PC-3 (cell line): ENCODE measurements around the gene SYT7.

Source experiments
- EZH2 ChIP-seq: fragments of 300-600 bp; sonication (generic); IDR thresholded peaks from one replicate; pipeline ENCODE4 v1.6.1; 2017; ENCODE audit warnings: antibody characterized with exemption, mild to moderate bottlenecking, low read length; ENCODE audit not compliant: unreplicated experiment
- EZH2phosphoT487 ChIP-seq: fragments of 300-600 bp; sonication (generic); IDR thresholded peaks from 2 replicates; pipeline ENCODE4 v1.6.1; 2018; ENCODE audit warnings: mild to moderate bottlenecking, antibody characterized with exemption, low read length, borderline replicate concordance
- TF ChIP-seq, protein P1 (sequence below): fragments of 300-600 bp; sonication (generic); conservative IDR thresholded peaks from 2 replicates; pipeline ENCODE4 v1.5.1; 2017; ENCODE audit warnings: antibody characterized with exemption, low read depth, mild to moderate bottlenecking, low read length

DNA sequence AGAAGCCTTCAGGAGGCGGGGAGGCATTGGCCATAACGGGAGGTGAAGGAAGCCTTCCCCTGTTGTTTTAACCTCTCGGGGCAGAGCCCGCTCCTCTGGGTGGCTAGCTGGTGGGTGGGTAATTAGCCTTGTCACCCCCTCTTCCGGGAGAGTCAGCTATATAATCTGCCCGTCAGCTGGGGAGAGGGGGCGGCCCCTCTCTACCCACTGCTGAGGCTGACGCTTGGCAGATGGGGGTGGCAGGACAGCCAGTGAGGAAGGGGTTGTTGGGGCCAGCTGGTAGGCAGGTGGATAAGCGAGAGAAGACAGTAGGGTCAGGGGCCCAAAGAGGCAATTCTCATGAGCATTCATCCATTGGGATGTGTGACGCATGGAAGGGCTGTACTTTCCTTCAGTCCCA is 33.0 kb upstream of the SYT7 start:
- TF ChIP-seq, protein P1, sequence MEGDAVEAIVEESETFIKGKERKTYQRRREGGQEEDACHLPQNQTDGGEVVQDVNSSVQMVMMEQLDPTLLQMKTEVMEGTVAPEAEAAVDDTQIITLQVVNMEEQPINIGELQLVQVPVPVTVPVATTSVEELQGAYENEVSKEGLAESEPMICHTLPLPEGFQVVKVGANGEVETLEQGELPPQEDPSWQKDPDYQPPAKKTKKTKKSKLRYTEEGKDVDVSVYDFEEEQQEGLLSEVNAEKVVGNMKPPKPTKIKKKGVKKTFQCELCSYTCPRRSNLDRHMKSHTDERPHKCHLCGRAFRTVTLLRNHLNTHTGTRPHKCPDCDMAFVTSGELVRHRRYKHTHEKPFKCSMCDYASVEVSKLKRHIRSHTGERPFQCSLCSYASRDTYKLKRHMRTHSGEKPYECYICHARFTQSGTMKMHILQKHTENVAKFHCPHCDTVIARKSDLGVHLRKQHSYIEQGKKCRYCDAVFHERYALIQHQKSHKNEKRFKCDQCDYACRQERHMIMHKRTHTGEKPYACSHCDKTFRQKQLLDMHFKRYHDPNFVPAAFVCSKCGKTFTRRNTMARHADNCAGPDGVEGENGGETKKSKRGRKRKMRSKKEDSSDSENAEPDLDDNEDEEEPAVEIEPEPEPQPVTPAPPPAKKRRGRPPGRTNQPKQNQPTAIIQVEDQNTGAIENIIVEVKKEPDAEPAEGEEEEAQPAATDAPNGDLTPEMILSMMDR = no peak
- TF ChIP-seq EZH2 (no peak), EZH2phosphoT487 (no peak)
